HG02852 (cell line): ENCODE data around the gene ZNF891.

Source experiments
- ATAC-seq: cut with Tn5 transposase; IDR thresholded peaks from one replicate; pipeline ENCODE4 v1.9.1; 2021; ENCODE audit warnings: mild to moderate bottlenecking, moderate library complexity; ENCODE audit not compliant: unreplicated experiment

ZNF891 gene

GRCh38 chr12:133130038-133130807 is at the start of gene ZNF891, which contains the start of gene ZNF10:
ZNF891 (minus strand) TSS chr12:133130274; CDS start chr12:133121918, 8,356 bp downstream.
ZNF10 (plus strand) TSS chr12:133130627; CDS start chr12:133144493, 13,866 bp downstream.
- ATAC-seq = peak; percentile 88

- ATAC-seq = no peak
Observed at GRCh38 chr12:133174901-133175300, 44.8 kb upstream of the ZNF891 start.

- ATAC-seq = no peak
Observed at GRCh38 chr12:133172491-133172890, 42.4 kb upstream of the ZNF891 start.

- ATAC-seq = no peak
Observed at GRCh38 chr12:133165776-133166175, 35.7 kb upstream of the ZNF891 start.

- no peak for ATAC-seq
Observed at GRCh38 chr12:133156125-133156690, 26.1 kb upstream of the ZNF891 start.

- ATAC-seq = no peak
Observed at GRCh38 chr12:133145981-133146380, 15.9 kb upstream of the ZNF891 start.

- ATAC-seq = no peak
Observed at GRCh38 chr12:133135747-133136146, 5.7 kb upstream of the ZNF891 start.

GRCh38 chr12:133130808-133131128 is 694 bp upstream of the ZNF891 start:
- peak; percentile 9 for ATAC-seq

- peak; percentile 1 for ATAC-seq
Observed at GRCh38 chr12:133129368-133130037, 571 bp downstream of the ZNF891 start.

GRCh38 chr12:133124674-133125073 is 5.4 kb downstream of the ZNF891 start:
- ATAC-seq = no peak

- ATAC-seq = no peak
Observed at GRCh38 chr12:133120385-133121191, 9.5 kb downstream of the ZNF891 start.

- ATAC-seq = no peak
Observed at GRCh38 chr12:133108150-133108549, 21.9 kb downstream of the ZNF891 start.

GRCh38 chr12:133107121-133107520 is 23.0 kb downstream of the ZNF891 start:
- ATAC-seq = no peak

- ATAC-seq = no peak
Observed at GRCh38 chr12:133106253-133106652, 23.8 kb downstream of the ZNF891 start.

GRCh38 chr12:133105620-133106019 is 24.5 kb downstream of the ZNF891 start:
- no peak for ATAC-seq

- no peak for ATAC-seq
Observed at GRCh38 chr12:133083345-133083744, 46.7 kb downstream of the ZNF891 start.

- no peak for ATAC-seq
Observed at GRCh38 chr12:133081159-133081780, 48.8 kb downstream of the ZNF891 start.

GRCh38 chr12:133080368-133081158 is 49.5 kb downstream of the ZNF891 start, which contains the start of gene ZNF140:
ZNF140 (plus strand) TSS chr12:133080923; CDS start chr12:133081321, 398 bp downstream.
- ATAC-seq = peak; percentile 73

- ATAC-seq = peak; percentile 78
Observed at GRCh38 chr12:133080026-133080367, 50.1 kb downstream of the ZNF891 start.

- no peak for ATAC-seq
Observed at GRCh38 chr12:133073836-133074235, 56.2 kb downstream of the ZNF891 start.
